Stimulated activated CD8-positive, alpha-beta memory T cell treated with anti-CD3 and anti-CD28 coated beads, Interleukin-15, amount 100 ng/mL, for 4 hours (primary cell): ENCODE data around the gene CCNQ.

ENCODE experiments used
- DNase-seq, 2 donors: peaks; one replicate each; pipeline ENCODE4 v3.0.0-alpha.2; 2020; ENCODE audit warnings: low read depth in 2 of 2

Gene CCNQ

GRCh38 chrX:153637121-153638040 lies 38.4 kb upstream of the CCNQ start:
- no peak for DNase-seq

- DNase-seq: no peak
Measured at GRCh38 chrX:153636716-153637115, 37.8 kb upstream of the CCNQ start.

- DNase-seq: no peak
Measured at GRCh38 chrX:153635788-153636668, 37.1 kb upstream of the CCNQ start.

GRCh38 chrX:153635388-153635787 lies 36.4 kb upstream of the CCNQ start:
- no peak for DNase-seq

- no peak for DNase-seq
Measured at GRCh38 chrX:153634832-153635231, 35.9 kb upstream of the CCNQ start.

- DNase-seq: no peak
Measured at GRCh38 chrX:153634236-153634635, 35.3 kb upstream of the CCNQ start.

- DNase-seq: no peak
Measured at GRCh38 chrX:153633607-153634180, 34.8 kb upstream of the CCNQ start.

GRCh38 chrX:153633048-153633447 lies 34.1 kb upstream of the CCNQ start:
- DNase-seq: no peak

GRCh38 chrX:153632595-153632946 lies 33.6 kb upstream of the CCNQ start:
- no peak for DNase-seq

- no peak for DNase-seq
Measured at GRCh38 chrX:153631907-153632594, 33.1 kb upstream of the CCNQ start.

GRCh38 chrX:153631346-153631745 lies 32.4 kb upstream of the CCNQ start:
- DNase-seq: no peak

- DNase-seq: no peak
Measured at GRCh38 chrX:153628665-153629064, 29.7 kb upstream of the CCNQ start.

- no peak for DNase-seq
Measured at GRCh38 chrX:153628129-153628528, 29.2 kb upstream of the CCNQ start.

GRCh38 chrX:153627675-153628111 lies 28.8 kb upstream of the CCNQ start:
- no peak for DNase-seq

- no peak for DNase-seq
Measured at GRCh38 chrX:153626863-153627674, 28.1 kb upstream of the CCNQ start.

GRCh38 chrX:153626025-153626633 lies 27.2 kb upstream of the CCNQ start:
- no peak for DNase-seq

- DNase-seq: no peak
Measured at GRCh38 chrX:153625271-153626024, 26.5 kb upstream of the CCNQ start.

GRCh38 chrX:153624196-153625091 lies 25.5 kb upstream of the CCNQ start:
- no peak for DNase-seq
